Activated T-cell treated with anti-CD3 and anti-CD28 coated beads for 1 hour (primary cell): ENCODE results near the gene IL1RAPL1.
"Not testable (repeated sequence)": the region's sequence is repeated elsewhere in the genome, so short reads cannot be mapped to it uniquely, and the experiment has no call there.

Experiments used
- DNase-seq: peaks from one replicate; pipeline ENCODE4 v3.0.0-alpha.2; 2020; ENCODE audit warnings: low read depth

Gene IL1RAPL1

DNA sequence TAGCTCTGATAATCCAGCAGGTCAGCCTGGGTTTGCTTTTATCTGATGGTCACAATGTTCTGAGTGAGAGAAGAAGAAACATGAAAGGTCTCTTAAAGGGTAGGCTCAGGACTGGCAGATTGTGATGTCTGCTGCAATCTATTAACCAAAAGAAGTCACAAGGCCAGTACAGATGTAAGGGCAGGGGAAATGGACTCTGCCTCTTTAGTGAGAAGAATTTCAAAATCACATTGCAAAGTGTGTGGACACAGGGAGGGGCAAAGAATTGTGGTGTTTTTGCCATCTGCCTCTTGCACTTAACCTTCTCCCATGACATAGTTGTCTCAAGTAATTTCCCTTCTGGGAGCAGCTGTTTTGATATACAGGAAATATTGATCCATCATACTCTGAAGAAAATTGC, 40.9 kb downstream of the IL1RAPL1 start:
- DNase-seq = no peak

DNA sequence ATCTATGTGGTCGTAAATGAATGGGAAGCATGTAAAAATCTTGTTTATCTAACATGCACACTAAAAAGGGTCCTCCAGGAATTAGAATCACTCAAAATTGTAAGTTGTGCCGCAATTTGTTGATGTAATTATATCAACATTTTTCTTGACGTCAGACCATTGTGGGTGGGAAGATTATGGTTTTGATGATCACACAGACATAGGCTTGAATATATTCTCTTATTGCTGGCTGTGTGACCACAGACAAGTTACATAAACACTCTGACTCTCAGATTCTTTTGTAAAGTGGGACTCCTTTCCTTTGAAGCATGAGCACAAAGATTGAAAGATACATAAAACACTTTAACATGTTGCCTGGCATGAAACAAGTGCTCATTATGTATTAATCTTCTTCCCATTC, 51.5 kb downstream of the IL1RAPL1 start:
- no peak for DNase-seq

- DNase-seq = no peak
Observed at GRCh38 chrX:28639451-28639850, 52.2 kb downstream of the IL1RAPL1 start.

DNA sequence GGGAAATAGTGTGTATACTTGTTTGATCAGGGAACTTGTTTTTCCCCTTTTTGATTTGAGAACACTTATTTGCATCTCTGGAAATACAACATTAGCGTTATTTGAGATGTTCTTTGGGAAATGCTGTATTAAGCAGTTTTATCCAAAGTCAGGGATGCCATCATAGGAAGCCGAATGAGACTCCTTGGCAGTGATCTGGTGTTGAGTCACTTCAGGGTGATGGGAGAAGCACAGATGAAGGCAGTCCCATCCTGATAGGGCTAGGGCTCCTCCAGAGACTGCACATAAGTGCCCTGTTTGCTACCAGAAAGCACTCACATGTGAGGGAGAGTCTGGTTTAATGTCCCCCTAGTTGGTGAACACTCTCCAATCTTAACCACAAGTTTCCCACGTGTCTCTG, 62.3 kb downstream of the IL1RAPL1 start:
- no peak for DNase-seq

GRCh38 chrX:28651186-28651585, 63.9 kb downstream of the IL1RAPL1 start:
- DNase-seq = no peak

GRCh38 chrX:28659269-28659668, 72.0 kb downstream of the IL1RAPL1 start:
- no peak for DNase-seq

- no peak for DNase-seq
Observed at GRCh38 chrX:28665778-28666177, 78.5 kb downstream of the IL1RAPL1 start.

DNA sequence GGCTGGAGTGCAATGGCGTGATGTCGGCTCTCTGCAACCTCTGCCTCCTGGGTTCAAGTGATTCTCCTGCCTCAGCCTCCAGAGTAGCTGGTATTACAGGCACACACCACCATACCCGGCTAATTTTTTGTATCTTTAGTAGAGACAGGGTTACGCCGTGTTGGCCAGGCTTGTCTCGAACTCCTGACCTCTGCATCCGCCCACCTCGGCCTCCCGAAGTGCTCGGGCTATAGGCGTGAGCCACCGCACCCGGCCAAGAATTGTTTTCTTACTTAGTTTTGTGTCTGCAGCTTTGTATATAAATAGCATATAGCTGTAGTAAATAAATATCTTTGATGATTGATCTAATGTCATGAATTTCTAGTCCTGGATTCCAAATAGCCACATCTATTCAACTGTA, 81.1 kb downstream of the IL1RAPL1 start:
- DNase-seq = no peak

DNA sequence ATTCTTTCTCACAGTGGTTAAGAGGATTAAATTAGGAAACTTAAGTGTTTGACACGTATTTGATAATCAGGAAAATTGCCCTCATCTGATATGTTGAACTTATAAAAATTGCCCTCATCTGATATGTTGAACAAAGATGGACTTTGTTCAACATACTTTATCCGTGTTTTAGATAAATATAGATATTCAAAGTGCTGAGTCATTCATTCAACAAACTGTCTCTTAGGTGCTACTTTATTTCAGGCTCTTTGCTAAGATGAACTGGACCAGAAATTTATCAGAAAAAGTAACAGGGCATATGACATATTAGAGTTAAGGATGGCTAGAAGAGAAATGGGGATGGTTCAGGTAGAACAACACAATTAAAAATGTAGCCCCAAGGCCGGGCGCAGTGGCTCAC, 81.7 kb downstream of the IL1RAPL1 start:
- DNase-seq = no peak

DNA sequence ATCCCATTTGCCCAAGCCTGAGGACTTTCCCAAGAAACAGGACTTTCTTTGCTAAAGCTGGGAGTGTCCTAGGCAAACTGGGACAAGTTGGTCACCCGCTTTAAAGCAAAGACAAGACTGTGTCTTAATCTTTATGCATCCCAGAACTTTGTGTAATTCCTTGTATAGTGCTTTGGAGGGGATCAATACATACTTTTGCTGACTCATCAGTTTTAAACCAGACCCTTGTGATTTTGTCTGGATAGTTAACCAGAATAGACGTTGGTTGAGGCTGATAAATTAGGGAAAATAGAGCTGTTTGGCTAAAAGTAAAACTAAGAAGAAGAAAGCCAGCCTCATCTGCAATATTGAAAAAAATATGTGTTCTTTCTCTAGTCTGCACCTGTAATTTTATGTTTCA, 82.8 kb downstream of the IL1RAPL1 start:
- no peak for DNase-seq

DNA sequence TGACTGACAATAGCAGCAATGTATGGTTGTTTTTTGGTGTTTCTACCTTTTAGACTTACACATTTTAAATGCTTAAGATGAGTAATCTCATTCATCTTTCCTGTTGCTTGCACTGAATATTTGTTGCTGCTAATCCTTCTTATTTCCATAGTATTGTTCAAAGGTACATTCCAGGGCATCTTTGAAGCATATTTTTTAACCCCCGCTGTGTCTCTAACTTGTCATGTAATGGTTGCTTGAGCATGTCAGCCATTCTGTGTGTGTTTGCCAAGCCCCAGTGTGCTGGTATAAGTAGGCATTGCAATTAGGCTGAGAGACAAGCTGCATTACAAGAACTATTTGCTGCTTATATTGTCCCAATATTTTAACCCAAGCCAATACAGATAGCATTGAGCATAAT, 87.9 kb downstream of the IL1RAPL1 start:
- no peak for DNase-seq

- DNase-seq = no peak
Observed at GRCh38 chrX:28693101-28693500, 105.9 kb downstream of the IL1RAPL1 start.

GRCh38 chrX:28697732-28698131, 110.5 kb downstream of the IL1RAPL1 start:
- DNase-seq = no peak

GRCh38 chrX:28701222-28701621, 114.0 kb downstream of the IL1RAPL1 start:
- no peak for DNase-seq

DNA sequence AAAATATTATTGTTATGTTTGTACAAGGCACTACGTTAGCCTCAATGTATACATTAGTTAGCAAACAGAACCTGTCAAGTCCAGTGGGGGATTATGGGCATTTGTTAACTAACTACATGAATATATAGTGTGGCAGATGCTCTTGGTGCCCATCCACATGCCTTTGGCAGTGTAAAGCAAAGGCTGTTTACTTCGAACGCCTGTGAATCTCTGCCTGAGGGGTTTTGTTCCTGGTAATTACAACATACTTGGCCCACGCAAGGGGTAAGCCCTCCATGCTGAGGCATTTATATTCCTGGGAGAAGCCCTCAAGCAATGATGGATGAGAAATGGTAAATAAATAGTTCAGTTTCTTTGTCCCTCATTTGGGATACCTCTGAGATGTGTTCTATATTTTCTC, 119.7 kb downstream of the IL1RAPL1 start:
- no peak for DNase-seq

- no peak for DNase-seq
Observed at GRCh38 chrX:28709421-28709820, 122.2 kb downstream of the IL1RAPL1 start.

DNA sequence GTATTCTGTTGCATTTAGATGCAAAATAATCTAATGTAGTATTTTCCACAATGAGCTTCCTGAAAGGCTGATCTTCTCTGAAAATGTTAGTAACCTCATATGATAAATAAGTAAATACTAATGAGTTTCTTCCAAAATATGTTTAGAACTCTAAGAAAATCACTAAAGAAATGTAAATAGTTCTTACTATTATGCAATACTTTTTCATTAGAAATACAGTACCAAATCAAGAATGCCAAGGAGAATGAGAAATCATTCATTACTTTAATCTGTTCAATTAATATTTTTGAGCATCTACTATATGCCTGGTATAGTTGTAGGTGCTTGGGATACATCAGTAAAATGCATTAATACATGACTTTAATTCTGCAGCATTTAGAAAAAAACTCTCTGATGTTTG, 130.6 kb downstream of the IL1RAPL1 start:
- no peak for DNase-seq

DNA sequence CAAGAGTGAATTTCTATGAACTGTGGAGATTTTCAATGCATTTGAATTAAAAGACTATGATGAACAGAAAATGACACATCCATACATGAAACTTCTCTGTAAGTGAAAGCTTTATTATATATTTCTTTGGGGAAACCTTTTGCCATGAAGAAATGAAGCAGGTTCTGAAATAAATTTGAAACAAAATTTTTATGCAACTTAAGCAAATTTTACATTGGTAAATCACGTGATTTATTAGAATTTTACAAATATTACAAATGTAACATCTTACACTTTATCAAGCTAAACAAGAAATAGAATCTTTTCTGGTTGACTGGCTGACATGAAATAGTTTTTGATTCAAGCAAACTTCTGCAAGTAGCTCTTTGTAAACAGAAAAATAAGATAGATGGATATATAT, 131.2 kb downstream of the IL1RAPL1 start:
- DNase-seq = no peak

GRCh38 chrX:28719620-28720019, 132.4 kb downstream of the IL1RAPL1 start:
- DNase-seq = no peak

GRCh38 chrX:28752330-28752729, 165.1 kb downstream of the IL1RAPL1 start:
- DNase-seq = no peak

- DNase-seq = no peak
Observed at GRCh38 chrX:28756175-28756574, 168.9 kb downstream of the IL1RAPL1 start.

DNA sequence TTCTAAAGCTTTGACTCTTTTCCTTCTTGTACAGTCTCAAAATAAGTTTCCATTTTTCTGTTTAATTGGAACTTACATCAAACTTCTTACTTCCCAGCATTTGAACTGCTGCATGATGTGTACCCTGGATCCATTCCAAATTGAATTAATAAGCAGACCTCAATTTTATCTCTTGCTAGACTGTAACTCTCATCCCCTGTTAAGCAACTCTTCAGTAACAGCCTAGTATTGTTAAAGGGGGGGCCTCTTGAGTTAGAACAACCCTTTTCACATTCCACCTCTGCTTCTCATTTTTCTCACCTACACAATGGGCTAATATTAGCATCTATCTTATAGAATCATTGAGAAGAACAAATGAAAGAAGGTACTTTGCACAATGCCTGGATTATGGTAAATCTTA, 169.4 kb downstream of the IL1RAPL1 start:
- no peak for DNase-seq

DNA sequence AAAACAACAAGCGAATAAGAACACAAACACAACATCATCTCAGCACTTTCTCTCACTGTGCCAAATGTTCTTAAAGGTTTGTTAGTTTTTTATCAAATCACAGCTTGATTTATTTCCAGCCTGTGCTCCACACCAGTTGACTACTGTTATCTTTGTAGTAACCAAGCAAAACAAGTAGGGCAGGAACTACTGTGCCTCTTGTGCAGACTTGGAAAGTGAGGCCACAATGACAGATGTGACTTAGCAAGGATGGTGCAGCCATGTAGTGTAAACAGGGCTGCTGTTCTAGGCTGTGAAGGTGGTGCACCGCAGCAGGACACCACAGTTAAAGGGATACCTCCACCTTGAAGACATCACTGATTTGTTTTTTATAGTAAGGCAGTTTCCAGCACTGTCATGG, 170.0 kb downstream of the IL1RAPL1 start:
- no peak for DNase-seq

- DNase-seq = not testable (repeated sequence)
Observed at GRCh38 chrX:28766561-28766960, 179.3 kb downstream of the IL1RAPL1 start.

GRCh38 chrX:28773807-28774206, 186.6 kb downstream of the IL1RAPL1 start:
- DNase-seq = no peak
